ENCODE results near the gene TMPRSS11D. TPM values are rescaled to one million over a fixed set of nuclear protein-coding genes. Genes with fewer than 3 reads are reported as not detected.

The TMPRSS11D gene
- total RNA-seq, 4 donors from 2014 or later: 45.0 to 208 (median 163) TPM

DNA sequence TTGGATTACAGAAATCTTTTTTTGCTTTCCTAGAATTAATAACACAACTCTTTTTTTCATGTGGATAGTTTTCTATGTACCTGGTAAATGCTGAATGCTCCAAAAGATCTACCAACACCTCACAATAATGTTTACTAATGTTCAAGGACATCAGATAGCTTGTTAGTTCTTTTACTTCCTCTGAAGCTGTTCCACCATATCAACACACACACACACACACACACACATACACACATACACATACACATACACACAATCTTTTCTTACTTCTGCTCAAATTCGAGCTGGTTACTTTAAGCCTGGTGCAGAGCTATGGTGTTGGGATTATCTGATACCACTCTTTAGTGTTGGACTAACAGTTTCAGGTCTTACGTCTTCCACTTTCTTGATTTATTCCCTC is 28.3 kb upstream of the TMPRSS11D start:
- peaks cover 0 to 13% (median 0%) of the 10 kb centered on the region in 3 donors for H3K36me3 ChIP-seq
- WGBS, 2 donors: 81 to 85% methylated on average over 2 of the region's 2 CpGs

GRCh38 chr4:67911638-67912037 is 27.8 kb upstream of the TMPRSS11D start:
- Histone ChIP-seq H3K9me3 (no peaks in the 10 kb centered on the region), H3K4me1 (peaks cover 0 to 15% (median 0%) of the 10 kb centered on the region in 3 donors), H3K36me3 (peaks cover 0 to 13% (median 0%) of the 10 kb centered on the region in 3 donors), H3K27ac (no peak overlapping the region), H3K27me3 (no peaks in the 10 kb centered on the region), H3K4me3 (no peak overlapping the region)
- WGBS, 2 donors: 69 to 80% methylated on average over 3 of the region's 3 CpGs
- intact Hi-C loops (cut with DNase I): no loop called here
- TF ChIP-seq POLR2A (IDR thresholded peaks at IDR 0.05): no peak
- no peak for TF ChIP-seq CTCF (IDR thresholded peaks at IDR 0.05)
- DNase-seq: no peak

More for the DNA sequence above, 28.3 kb upstream of the TMPRSS11D start:
- Histone ChIP-seq H3K9me3 (no peaks in the 10 kb centered on the region), H3K27ac (no peak overlapping the region), H3K4me3 (no peak overlapping the region), H3K4me1 (peaks cover 0 to 11% (median 0%) of the 10 kb centered on the region in 3 donors), H3K27me3 (no peaks in the 10 kb centered on the region)
- DNase-seq: no peak
- intact Hi-C loops (cut with DNase I): no loop called here
- TF ChIP-seq CTCF (IDR thresholded peaks at IDR 0.05) (no peak), POLR2A (IDR thresholded peaks at IDR 0.05) (no peak)

- Histone ChIP-seq H3K9me3 (no peaks in the 10 kb centered on the region), H3K4me3 (no peak overlapping the region), H3K36me3 (peaks cover 0 to 9% (median 0%) of the 10 kb centered on the region in 3 donors), H3K27ac (no peak overlapping the region), H3K4me1 (peaks cover 0 to 15% (median 0%) of the 10 kb centered on the region in 3 donors), H3K27me3 (no peaks in the 10 kb centered on the region)
- no peak for TF ChIP-seq POLR2A (IDR thresholded peaks at IDR 0.05)
- TF ChIP-seq CTCF (IDR thresholded peaks at IDR 0.05): no peak
- WGBS, 2 donors: 73 to 75% methylated on average over 4 of the region's 4 CpGs
- intact Hi-C loops (cut with DNase I): no loop called here
- DNase-seq: no peak
Measured at GRCh38 chr4:67911141-67911540, 27.3 kb upstream of the TMPRSS11D start.

- H3K9me3 ChIP-seq: no peaks in the 10 kb centered on the region
- DNase-seq: no peak
- peaks cover 0 to 4% (median 0%) of the 10 kb centered on the region in 3 donors for H3K36me3 ChIP-seq
- H3K27me3 ChIP-seq: no peaks in the 10 kb centered on the region
- H3K4me1 ChIP-seq: peaks cover 0 to 15% (median 0%) of the 10 kb centered on the region in 3 donors
- intact Hi-C loops (cut with DNase I): no loop called here
- TF ChIP-seq POLR2A (IDR thresholded peaks at IDR 0.05): no peak
- no peak for TF ChIP-seq CTCF (IDR thresholded peaks at IDR 0.05)
- WGBS, 2 donors: 0 to 8% methylated on average over 1 of the region's 1 CpG
- no peak overlapping the region for H3K27ac ChIP-seq
- no peak overlapping the region for H3K4me3 ChIP-seq
Measured at GRCh38 chr4:67910585-67910905, 26.7 kb upstream of the TMPRSS11D start.

DNA sequence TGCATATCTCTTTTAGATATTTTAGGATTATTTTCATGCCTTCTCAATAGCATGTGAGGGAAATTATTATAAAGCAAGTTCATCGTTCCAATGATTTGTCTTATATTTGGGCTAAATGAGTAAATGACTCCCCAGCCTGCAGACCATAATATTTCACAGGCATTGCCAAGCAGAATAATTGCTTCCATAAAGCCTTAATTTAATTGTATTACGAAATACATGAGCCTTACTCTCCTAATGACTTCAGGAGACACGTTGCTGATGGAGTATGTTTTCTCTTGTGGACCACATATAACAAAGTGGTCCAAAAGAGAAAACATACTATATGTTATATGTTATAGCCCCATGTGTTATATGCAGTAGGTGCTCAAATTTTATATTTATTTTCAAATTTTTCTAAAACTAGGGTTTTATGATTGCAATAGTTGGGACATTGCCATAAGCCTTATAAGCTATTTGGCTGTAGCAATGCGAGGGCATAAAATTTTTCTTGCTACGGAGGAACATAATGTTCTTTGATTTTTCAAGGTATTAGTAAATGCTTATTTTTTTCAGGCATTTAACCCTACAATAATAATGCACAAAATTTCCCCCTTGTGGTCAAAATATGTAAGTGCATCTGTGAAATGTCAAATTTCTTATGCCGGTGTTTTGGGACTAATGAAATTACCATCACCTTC is 26.2 kb upstream of the TMPRSS11D start:
- no peak for DNase-seq
- 31 to 39% methylated on average over 6 of the region's 6 CpGs for WGBS, 2 donors
- peaks cover 0 to 15% (median 0%) of the 10 kb centered on the region in 3 donors for H3K4me1 ChIP-seq
- peaks cover 0 to 1% (median 0%) of the 10 kb centered on the region in 4 donors for H3K27me3 ChIP-seq
- H3K27ac ChIP-seq: no peak overlapping the region
- no peak overlapping the region for H3K4me3 ChIP-seq
- peak; percentile 30 to 76 (median 68) for TF ChIP-seq CTCF (IDR thresholded peaks at IDR 0.05)
- no peak for TF ChIP-seq POLR2A (IDR thresholded peaks at IDR 0.05)
- no peaks in the 10 kb centered on the region for H3K9me3 ChIP-seq
- intact Hi-C loops (cut with DNase I): no loop called here
- no peaks in the 10 kb centered on the region for H3K36me3 ChIP-seq

Measured in esophagus squamous epithelium (tissue), 5 donors.